H1 (cell line): ENCODE results near the gene SH2D2A. TPM values are rescaled to one million over a fixed set of nuclear protein-coding genes. Genes with fewer than 3 reads are reported as not detected.

Experiments
- ASH2L ChIP-seq: fragments of 200-600, 300-600 bp; sonication (generic); IDR thresholded peaks from one replicate; pipeline ENCODE4 v1.7.1; 2017; ENCODE audit warnings: low read length
- BRCA1 ChIP-seq: IDR thresholded peaks from 2 replicates; pipeline ENCODE4 v1.6.1; 2012; ENCODE audit warnings: low read depth, low read length, improper control_type of control experiment
- FOSL1 ChIP-seq: IDR thresholded peaks from 2 replicates; pipeline ENCODE4 v1.6.1; 2011; ENCODE audit warnings: mild to moderate bottlenecking, low read depth, low read length, moderate library complexity; ENCODE audit not compliant: insufficient read depth
- GABPA ChIP-seq: IDR thresholded peaks from 2 replicates; pipeline ENCODE4 v1.6.1; 2011; ENCODE audit warnings: mild to moderate bottlenecking, low read length, moderate library complexity, borderline replicate concordance; ENCODE audit not compliant: insufficient read depth
- JUND ChIP-seq: IDR thresholded peaks from 2 replicates; pipeline ENCODE4 v1.6.1; 2011; ENCODE audit warnings: mild to moderate bottlenecking, improper control_type of control experiment, low read length
- SIX5 ChIP-seq: IDR thresholded peaks from 2 replicates; pipeline ENCODE4 v1.6.1; 2011; ENCODE audit warnings: mild to moderate bottlenecking, low read depth, low read length
- TEAD4 ChIP-seq: IDR thresholded peaks from 2 replicates; pipeline ENCODE4 v1.6.1; 2012; ENCODE audit warnings: low read depth, low read length, inconsistent platforms, mixed read lengths
- YY1 ChIP-seq: IDR thresholded peaks from 2 replicates; pipeline ENCODE4 v1.6.1; 2011; ENCODE audit warnings: low read depth, mild to moderate bottlenecking, low read length
- ZNF274 ChIP-seq: IDR thresholded peaks from 2 replicates; pipeline ENCODE4 v1.7.0; 2012; ENCODE audit warnings: low read length, borderline replicate concordance; ENCODE audit errors: extremely low read depth
- polyA plus RNA-seq, 7 experiments: library from polyadenylated mRNA; depleted of rRNA in 3 of 7; stranded (reverse) in 5 of 7; unstranded in 2 of 7; fragments of >200 nt in 5 of 7; fragments of 200-250 nt in 2 of 7; gene quantifications; 1 replicate in 5 of 7; 2 replicates in 1 of 7; 4 replicates in 1 of 7; pipeline versions ENCODE4 v1.2.1 to v1.2.3, GENCODE V29; 2011 to 2013; ENCODE audit warnings: missing spikeins in 2 of 7, mixed read lengths in 2 of 7
- total RNA-seq: library from RNA; stranded (reverse); fragmentation: NEBNext Ultra II Directional; extraction: Animal tissue kit (Norgen Biotek cat#: 25700); gene quantifications from 2 replicates; pipeline ENCODE4 v1.2.1, GENCODE V29; 2021
- TF ChIP-seq, protein P1 (sequence below): fragments of 300-600 bp; sonication (generic); IDR thresholded peaks from 2 replicates; pipeline ENCODE4 v1.7.1; 2012; ENCODE audit warnings: low read length, moderate library complexity, mild to moderate bottlenecking, inconsistent platforms; ENCODE audit not compliant: insufficient replicate concordance
- TF ChIP-seq, protein P2 (sequence below): IDR thresholded peaks from 2 replicates; pipeline ENCODE4 v1.6.1; 2011; ENCODE audit warnings: low read length, improper control_type of control experiment

The SH2D2A gene
- total and polyA plus RNA-seq, 2 of the 8 experiments (the other 6 are each of a cell fraction or from before 2014, with no cell fraction given) = 3.3 to 7.9 TPM

DNA sequence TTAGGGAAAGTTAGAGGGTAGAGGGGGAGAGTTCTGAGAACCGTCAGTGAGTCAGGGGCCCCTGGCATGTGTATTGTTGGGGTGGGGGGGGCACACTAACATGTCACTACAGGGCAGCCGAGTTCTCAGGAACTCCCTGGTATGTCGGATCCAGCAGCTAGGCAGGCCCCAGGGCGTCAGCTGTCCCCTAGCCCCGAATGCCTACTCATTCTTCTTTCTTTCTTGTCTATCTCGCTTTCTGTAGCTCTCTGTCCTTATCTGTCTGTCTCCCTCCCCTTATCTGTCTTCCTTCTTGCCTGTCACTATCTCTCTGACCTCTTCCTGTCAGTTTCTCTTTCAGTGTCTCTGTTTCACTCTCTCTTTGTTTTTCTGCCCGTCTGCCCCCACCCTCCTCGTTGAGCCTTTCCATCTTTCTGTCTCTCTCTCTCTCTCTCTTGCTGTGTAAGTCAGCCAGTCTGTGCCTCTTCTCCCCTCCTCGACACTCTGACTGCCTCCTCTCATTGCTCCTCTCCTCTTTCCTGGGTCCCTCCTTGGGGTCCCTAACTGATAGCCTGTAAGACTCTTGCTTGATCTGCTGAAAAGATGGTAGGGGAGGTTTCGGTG lies 46.5 kb upstream of the SH2D2A start (continued):
- TF ChIP-seq, protein P1, sequence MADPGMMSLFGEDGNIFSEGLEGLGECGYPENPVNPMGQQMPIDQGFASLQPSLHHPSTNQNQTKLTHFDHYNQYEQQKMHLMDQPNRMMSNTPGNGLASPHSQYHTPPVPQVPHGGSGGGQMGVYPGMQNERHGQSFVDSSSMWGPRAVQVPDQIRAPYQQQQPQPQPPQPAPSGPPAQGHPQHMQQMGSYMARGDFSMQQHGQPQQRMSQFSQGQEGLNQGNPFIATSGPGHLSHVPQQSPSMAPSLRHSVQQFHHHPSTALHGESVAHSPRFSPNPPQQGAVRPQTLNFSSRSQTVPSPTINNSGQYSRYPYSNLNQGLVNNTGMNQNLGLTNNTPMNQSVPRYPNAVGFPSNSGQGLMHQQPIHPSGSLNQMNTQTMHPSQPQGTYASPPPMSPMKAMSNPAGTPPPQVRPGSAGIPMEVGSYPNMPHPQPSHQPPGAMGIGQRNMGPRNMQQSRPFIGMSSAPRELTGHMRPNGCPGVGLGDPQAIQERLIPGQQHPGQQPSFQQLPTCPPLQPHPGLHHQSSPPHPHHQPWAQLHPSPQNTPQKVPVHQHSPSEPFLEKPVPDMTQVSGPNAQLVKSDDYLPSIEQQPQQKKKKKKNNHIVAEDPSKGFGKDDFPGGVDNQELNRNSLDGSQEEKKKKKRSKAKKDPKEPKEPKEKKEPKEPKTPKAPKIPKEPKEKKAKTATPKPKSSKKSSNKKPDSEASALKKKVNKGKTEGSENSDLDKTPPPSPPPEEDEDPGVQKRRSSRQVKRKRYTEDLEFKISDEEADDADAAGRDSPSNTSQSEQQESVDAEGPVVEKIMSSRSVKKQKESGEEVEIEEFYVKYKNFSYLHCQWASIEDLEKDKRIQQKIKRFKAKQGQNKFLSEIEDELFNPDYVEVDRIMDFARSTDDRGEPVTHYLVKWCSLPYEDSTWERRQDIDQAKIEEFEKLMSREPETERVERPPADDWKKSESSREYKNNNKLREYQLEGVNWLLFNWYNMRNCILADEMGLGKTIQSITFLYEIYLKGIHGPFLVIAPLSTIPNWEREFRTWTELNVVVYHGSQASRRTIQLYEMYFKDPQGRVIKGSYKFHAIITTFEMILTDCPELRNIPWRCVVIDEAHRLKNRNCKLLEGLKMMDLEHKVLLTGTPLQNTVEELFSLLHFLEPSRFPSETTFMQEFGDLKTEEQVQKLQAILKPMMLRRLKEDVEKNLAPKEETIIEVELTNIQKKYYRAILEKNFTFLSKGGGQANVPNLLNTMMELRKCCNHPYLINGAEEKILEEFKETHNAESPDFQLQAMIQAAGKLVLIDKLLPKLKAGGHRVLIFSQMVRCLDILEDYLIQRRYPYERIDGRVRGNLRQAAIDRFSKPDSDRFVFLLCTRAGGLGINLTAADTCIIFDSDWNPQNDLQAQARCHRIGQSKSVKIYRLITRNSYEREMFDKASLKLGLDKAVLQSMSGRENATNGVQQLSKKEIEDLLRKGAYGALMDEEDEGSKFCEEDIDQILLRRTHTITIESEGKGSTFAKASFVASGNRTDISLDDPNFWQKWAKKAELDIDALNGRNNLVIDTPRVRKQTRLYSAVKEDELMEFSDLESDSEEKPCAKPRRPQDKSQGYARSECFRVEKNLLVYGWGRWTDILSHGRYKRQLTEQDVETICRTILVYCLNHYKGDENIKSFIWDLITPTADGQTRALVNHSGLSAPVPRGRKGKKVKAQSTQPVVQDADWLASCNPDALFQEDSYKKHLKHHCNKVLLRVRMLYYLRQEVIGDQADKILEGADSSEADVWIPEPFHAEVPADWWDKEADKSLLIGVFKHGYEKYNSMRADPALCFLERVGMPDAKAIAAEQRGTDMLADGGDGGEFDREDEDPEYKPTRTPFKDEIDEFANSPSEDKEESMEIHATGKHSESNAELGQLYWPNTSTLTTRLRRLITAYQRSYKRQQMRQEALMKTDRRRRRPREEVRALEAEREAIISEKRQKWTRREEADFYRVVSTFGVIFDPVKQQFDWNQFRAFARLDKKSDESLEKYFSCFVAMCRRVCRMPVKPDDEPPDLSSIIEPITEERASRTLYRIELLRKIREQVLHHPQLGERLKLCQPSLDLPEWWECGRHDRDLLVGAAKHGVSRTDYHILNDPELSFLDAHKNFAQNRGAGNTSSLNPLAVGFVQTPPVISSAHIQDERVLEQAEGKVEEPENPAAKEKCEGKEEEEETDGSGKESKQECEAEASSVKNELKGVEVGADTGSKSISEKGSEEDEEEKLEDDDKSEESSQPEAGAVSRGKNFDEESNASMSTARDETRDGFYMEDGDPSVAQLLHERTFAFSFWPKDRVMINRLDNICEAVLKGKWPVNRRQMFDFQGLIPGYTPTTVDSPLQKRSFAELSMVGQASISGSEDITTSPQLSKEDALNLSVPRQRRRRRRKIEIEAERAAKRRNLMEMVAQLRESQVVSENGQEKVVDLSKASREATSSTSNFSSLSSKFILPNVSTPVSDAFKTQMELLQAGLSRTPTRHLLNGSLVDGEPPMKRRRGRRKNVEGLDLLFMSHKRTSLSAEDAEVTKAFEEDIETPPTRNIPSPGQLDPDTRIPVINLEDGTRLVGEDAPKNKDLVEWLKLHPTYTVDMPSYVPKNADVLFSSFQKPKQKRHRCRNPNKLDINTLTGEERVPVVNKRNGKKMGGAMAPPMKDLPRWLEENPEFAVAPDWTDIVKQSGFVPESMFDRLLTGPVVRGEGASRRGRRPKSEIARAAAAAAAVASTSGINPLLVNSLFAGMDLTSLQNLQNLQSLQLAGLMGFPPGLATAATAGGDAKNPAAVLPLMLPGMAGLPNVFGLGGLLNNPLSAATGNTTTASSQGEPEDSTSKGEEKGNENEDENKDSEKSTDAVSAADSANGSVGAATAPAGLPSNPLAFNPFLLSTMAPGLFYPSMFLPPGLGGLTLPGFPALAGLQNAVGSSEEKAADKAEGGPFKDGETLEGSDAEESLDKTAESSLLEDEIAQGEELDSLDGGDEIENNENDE = no peak
- no peak for TF ChIP-seq FOSL1
- TF ChIP-seq SIX5 = no peak
- TF ChIP-seq, protein P2, sequence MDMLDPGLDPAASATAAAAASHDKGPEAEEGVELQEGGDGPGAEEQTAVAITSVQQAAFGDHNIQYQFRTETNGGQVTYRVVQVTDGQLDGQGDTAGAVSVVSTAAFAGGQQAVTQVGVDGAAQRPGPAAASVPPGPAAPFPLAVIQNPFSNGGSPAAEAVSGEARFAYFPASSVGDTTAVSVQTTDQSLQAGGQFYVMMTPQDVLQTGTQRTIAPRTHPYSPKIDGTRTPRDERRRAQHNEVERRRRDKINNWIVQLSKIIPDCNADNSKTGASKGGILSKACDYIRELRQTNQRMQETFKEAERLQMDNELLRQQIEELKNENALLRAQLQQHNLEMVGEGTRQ = no peak
- TF ChIP-seq YY1 = no peak
- TF ChIP-seq GABPA = no peak
- TF ChIP-seq ASH2L = no peak
- no peak for TF ChIP-seq BRCA1
- TF ChIP-seq TEAD4 = no peak
- TF ChIP-seq JUND = no peak
- no peak for TF ChIP-seq ZNF274
